Astrocyte (in vitro differentiated cells and primary cell): Measurements from ENCODE around the gene NGB.

Source experiments
- CTCF ChIP-seq: IDR thresholded peaks from 2 replicates; pipeline ENCODE4 v1.5.1; 2011; ENCODE audit warnings: low read depth, mild to moderate bottlenecking, inconsistent platforms, low read length, moderate library complexity; ENCODE audit not compliant: insufficient read depth
- EZH2 ChIP-seq: IDR thresholded peaks from 2 replicates; pipeline ENCODE4 v1.6.1; 2012; ENCODE audit warnings: mild to moderate bottlenecking, low read length, inconsistent platforms; ENCODE audit not compliant: insufficient read depth

DNA sequence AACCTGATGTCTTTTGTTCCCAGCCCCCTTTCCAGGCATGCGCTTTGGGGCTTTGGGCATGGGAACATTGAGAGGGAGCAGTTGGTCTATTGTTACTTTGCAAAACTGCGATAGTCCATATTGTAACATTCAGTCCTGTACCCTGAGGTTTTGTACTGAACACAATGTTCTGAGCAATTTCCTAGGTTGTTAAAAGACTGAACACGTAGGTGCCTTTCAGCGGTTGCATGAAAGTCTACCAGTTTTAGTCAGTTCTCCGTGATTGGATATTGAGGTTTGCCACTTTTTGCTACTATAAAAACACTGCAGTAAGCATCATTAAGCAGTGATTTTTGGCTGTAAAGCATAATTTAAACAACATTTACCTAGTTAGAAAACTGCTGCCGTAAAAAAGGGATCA is 20.1 kb downstream of the NGB start:
- no peak for TF ChIP-seq CTCF
- no peak for TF ChIP-seq EZH2
